GM23248 (cell line): ENCODE data around the gene KIF5A.

Experiments used
- EZH2 ChIP-seq: fragments of 200-600 bp; sonication (generic); IDR thresholded peaks from 2 replicates; pipeline ENCODE4 v1.6.1; 2018; ENCODE audit warnings: antibody characterized with exemption, mild to moderate bottlenecking; ENCODE audit not compliant: insufficient read depth, poor library complexity, severe bottlenecking
- EZH2phosphoT487 ChIP-seq: fragments of 200-600 bp; sonication (generic); IDR thresholded peaks from 2 replicates; pipeline ENCODE4 v1.6.1; 2018; ENCODE audit warnings: antibody characterized with exemption, moderate library complexity, mild to moderate bottlenecking, low read depth; ENCODE audit not compliant: insufficient read depth

- TF ChIP-seq EZH2phosphoT487: no peak
- TF ChIP-seq EZH2: no peak
Observed at GRCh38 chr12:57517187-57517586, 32.7 kb upstream of the KIF5A start.
